ENCODE results near the gene GLIS1. TPM values are rescaled to one million over a fixed set of nuclear protein-coding genes. Genes with fewer than 3 reads are reported as not detected.

The GLIS1 gene
- total RNA-seq, 1 experiment from 2014 or later, result 1.4 TPM

- DNase-seq, result no peak
- no peaks in the 10 kb centered on the region for H3K9me3 ChIP-seq
- no peaks in the 10 kb centered on the region for H3K27me3 ChIP-seq
- H3K36me3 ChIP-seq, result no peaks in the 10 kb centered on the region
- no peak overlapping the region for H3K4me3 ChIP-seq
These were observed 163.6 kb downstream of the GLIS1 start for GRCh38 chr1:53575141-53575954.

- no peak overlapping the region for H3K4me3 ChIP-seq
- H3K36me3 ChIP-seq, result no peaks in the 10 kb centered on the region
- DNase-seq, result no peak
- H3K9me3 ChIP-seq, result no peaks in the 10 kb centered on the region
- no peaks in the 10 kb centered on the region for H3K27me3 ChIP-seq
These were observed 164.3 kb downstream of the GLIS1 start for GRCh38 chr1:53574621-53575020.

GRCh38 chr1:53573931-53574330 is 165.0 kb downstream of the GLIS1 start:
- DNase-seq, result no peak
- H3K27me3 ChIP-seq, result no peaks in the 10 kb centered on the region
- no peaks in the 10 kb centered on the region for H3K9me3 ChIP-seq
- H3K36me3 ChIP-seq, result no peaks in the 10 kb centered on the region
- H3K4me3 ChIP-seq, result no peak overlapping the region

- no peaks in the 10 kb centered on the region for H3K9me3 ChIP-seq
These were observed 165.4 kb downstream of the GLIS1 start for GRCh38 chr1:53573522-53573921.

GRCh38 chr1:53572815-53573173 is 166.2 kb downstream of the GLIS1 start:
- Histone ChIP-seq H3K36me3 (no peaks in the 10 kb centered on the region), H3K4me3 (no peak overlapping the region), H3K9me3 (no peaks in the 10 kb centered on the region), H3K27me3 (no peaks in the 10 kb centered on the region)
- no peak for DNase-seq

More at GRCh38 chr1:53573522-53573921, 165.4 kb downstream of the GLIS1 start:
- Histone ChIP-seq H3K4me3 (no peak overlapping the region), H3K27me3 (no peaks in the 10 kb centered on the region), H3K36me3 (no peaks in the 10 kb centered on the region)
- no peak for DNase-seq

- Histone ChIP-seq H3K4me3 (no peak overlapping the region), H3K36me3 (no peaks in the 10 kb centered on the region), H3K27me3 (no peaks in the 10 kb centered on the region), H3K9me3 (no peaks in the 10 kb centered on the region)
- DNase-seq, result peak; percentile 89
These were observed 166.7 kb downstream of the GLIS1 start for GRCh38 chr1:53572065-53572814.

GRCh38 chr1:53568540-53568939 is 170.4 kb downstream of the GLIS1 start:
- no peak overlapping the region for H3K4me3 ChIP-seq
- no peaks in the 10 kb centered on the region for H3K36me3 ChIP-seq
- no peak for DNase-seq
- H3K27me3 ChIP-seq, result no peaks in the 10 kb centered on the region
- H3K9me3 ChIP-seq, result no peaks in the 10 kb centered on the region

GRCh38 chr1:53567851-53568250 is 171.1 kb downstream of the GLIS1 start:
- Histone ChIP-seq H3K4me3 (no peak overlapping the region), H3K36me3 (no peaks in the 10 kb centered on the region), H3K27me3 (no peaks in the 10 kb centered on the region), H3K9me3 (no peaks in the 10 kb centered on the region)
- no peak for DNase-seq

- Histone ChIP-seq H3K9me3 (no peaks in the 10 kb centered on the region), H3K27me3 (no peaks in the 10 kb centered on the region), H3K4me3 (no peak overlapping the region), H3K36me3 (no peaks in the 10 kb centered on the region)
- DNase-seq, result no peak
These were observed 171.5 kb downstream of the GLIS1 start for GRCh38 chr1:53567450-53567849.

GRCh38 chr1:53563611-53564010 is 175.4 kb downstream of the GLIS1 start:
- Histone ChIP-seq H3K27me3 (no peaks in the 10 kb centered on the region), H3K4me3 (no peak overlapping the region)
- no peak for DNase-seq

GRCh38 chr1:53562981-53563379 is 176.0 kb downstream of the GLIS1 start:
- Histone ChIP-seq H3K9me3 (no peaks in the 10 kb centered on the region), H3K27me3 (no peaks in the 10 kb centered on the region), H3K4me3 (no peak overlapping the region), H3K36me3 (no peaks in the 10 kb centered on the region)
- DNase-seq, result no peak

More at GRCh38 chr1:53563611-53564010, 175.4 kb downstream of the GLIS1 start:
- Histone ChIP-seq H3K36me3 (no peaks in the 10 kb centered on the region), H3K9me3 (no peaks in the 10 kb centered on the region)

- no peak for DNase-seq
- Histone ChIP-seq H3K9me3 (no peaks in the 10 kb centered on the region), H3K36me3 (no peaks in the 10 kb centered on the region), H3K4me3 (no peak overlapping the region), H3K27me3 (no peaks in the 10 kb centered on the region)
These were observed 176.5 kb downstream of the GLIS1 start for GRCh38 chr1:53562291-53562980.

GRCh38 chr1:53561503-53562105 is 177.4 kb downstream of the GLIS1 start:
- Histone ChIP-seq H3K9me3 (no peaks in the 10 kb centered on the region), H3K27me3 (no peaks in the 10 kb centered on the region), H3K4me3 (no peak overlapping the region), H3K36me3 (no peaks in the 10 kb centered on the region)
- peak; percentile 35 for DNase-seq

- H3K36me3 ChIP-seq, result no peaks in the 10 kb centered on the region
- H3K27me3 ChIP-seq, result no peaks in the 10 kb centered on the region
- H3K9me3 ChIP-seq, result no peaks in the 10 kb centered on the region
- H3K4me3 ChIP-seq, result no peak overlapping the region
- DNase-seq, result no peak
These were observed 178.1 kb downstream of the GLIS1 start for GRCh38 chr1:53560581-53561502.

GRCh38 chr1:53559854-53560580 is 178.9 kb downstream of the GLIS1 start:
- Histone ChIP-seq H3K27me3 (no peaks in the 10 kb centered on the region), H3K4me3 (no peak overlapping the region), H3K36me3 (no peaks in the 10 kb centered on the region), H3K9me3 (no peaks in the 10 kb centered on the region)
- no peak for DNase-seq
